HG03442 (cell line): ENCODE measurements around the gene ZACN.

Source experiments
- ATAC-seq: cut with Tn5 transposase; IDR thresholded peaks from one replicate; pipeline ENCODE4 v1.9.1; 2021; ENCODE audit warnings: mild to moderate bottlenecking, moderate library complexity; ENCODE audit not compliant: unreplicated experiment

Gene ZACN

GRCh38 chr17:76080768-76081287 lies 1.8 kb downstream of the ZACN start:
- ATAC-seq, result no peak

GRCh38 chr17:76081295-76082210 lies 2.6 kb downstream of the ZACN start:
- ATAC-seq, result no peak

- ATAC-seq, result no peak
Observed at GRCh38 chr17:76082326-76083251, 3.6 kb downstream of the ZACN start.

- no peak for ATAC-seq
Observed at GRCh38 chr17:76083536-76084182, 4.7 kb downstream of the ZACN start.

- no peak for ATAC-seq
Observed at GRCh38 chr17:76085066-76085730, 6.2 kb downstream of the ZACN start.

- no peak for ATAC-seq
Observed at GRCh38 chr17:76085731-76086366, 6.9 kb downstream of the ZACN start.

GRCh38 chr17:76086384-76086783 lies 7.4 kb downstream of the ZACN start:
- ATAC-seq, result no peak

- no peak for ATAC-seq
Observed at GRCh38 chr17:76087531-76087930, 8.5 kb downstream of the ZACN start.

- no peak for ATAC-seq
Observed at GRCh38 chr17:76088041-76088867, 9.3 kb downstream of the ZACN start.

GRCh38 chr17:76088868-76089576 lies 10.0 kb downstream of the ZACN start:
- no peak for ATAC-seq

GRCh38 chr17:76089680-76090516 lies 10.9 kb downstream of the ZACN start:
- no peak for ATAC-seq

- ATAC-seq, result no peak
Observed at GRCh38 chr17:76090517-76091129, 11.6 kb downstream of the ZACN start.

- no peak for ATAC-seq
Observed at GRCh38 chr17:76091526-76092286, 12.7 kb downstream of the ZACN start.

GRCh38 chr17:76092526-76093413 lies 13.8 kb downstream of the ZACN start:
- ATAC-seq, result no peak

GRCh38 chr17:76094046-76094445 lies 15.1 kb downstream of the ZACN start:
- ATAC-seq, result no peak
